H1 (cell line): Measurements from ENCODE around the gene MLKL. TPM values are rescaled to one million over a fixed set of nuclear protein-coding genes. Genes with fewer than 3 reads are reported as not detected.

Experiments used
- CTCF ChIA-PET: fragments of 300-600 bp; sonication (Branson Sonifier 250); formaldehyde crosslinking; loops from one replicate; lab custom pipeline; 2021; ENCODE audit not compliant: partially characterized antibody; lab: Charles Lee
- POLR2A ChIA-PET: fragments of 300-600 bp; sonication (Branson Sonifier 250); formaldehyde crosslinking; loops from one replicate; lab custom pipeline; 2021; ENCODE audit warnings: inconsistent platforms; ENCODE audit not compliant: partially characterized antibody; lab: Charles Lee
- DNase-seq, 2 experiments: peaks; one replicate each; pipeline versions ENCODE4 v3.0.0 to v3.0.0-alpha.2; 2010 to 2022; ENCODE audit warnings: low spot score in 2 of 2, low read depth in 1 of 2, mixed read lengths in 1 of 2
- FAIRE-seq: peaks from 2 replicates; lab custom pipeline; 2011; peaks lifted over from hg19 to GRCh38; lab: Jason Lieb, UNC
- H2AFZ ChIP-seq: 2 replicates; pipeline ENCODE4 v1.8.1; 2012; ENCODE audit warnings: low read length, inconsistent platforms
- H2AK5ac ChIP-seq: 2 replicates; pipeline ENCODE4 v1.6.1; 2013; ENCODE audit warnings: low read depth, low read length
- H2BK120ac ChIP-seq: replicated peaks from 2 replicates; pipeline ENCODE3; 2013; ENCODE audit warnings: low read depth, low read length, inconsistent platforms
- H2BK12ac ChIP-seq: 2 replicates; pipeline ENCODE4 v1.6.1; 2013; ENCODE audit warnings: low read depth, low read length
- H2BK15ac ChIP-seq: 2 replicates; pipeline ENCODE4 v1.6.1; 2013; ENCODE audit warnings: low read length
- H2BK20ac ChIP-seq: 2 replicates; pipeline ENCODE4 v1.6.1; 2013; ENCODE audit warnings: low read length
- H2BK5ac ChIP-seq: 2 replicates; pipeline ENCODE4 v1.6.1; 2013; ENCODE audit warnings: low read depth, low read length
- H3K14ac ChIP-seq: 2 replicates; pipeline ENCODE4 v1.6.1; 2013; ENCODE audit warnings: inconsistent platforms; ENCODE audit not compliant: insufficient read length
- H3K18ac ChIP-seq: 2 replicates; pipeline ENCODE4 v1.6.1; 2013; ENCODE audit warnings: low read length; ENCODE audit errors: extremely low read depth
- H3K23ac ChIP-seq: 2 replicates; pipeline ENCODE4 v1.6.1; 2013; ENCODE audit warnings: inconsistent platforms; ENCODE audit not compliant: insufficient read length
- H3K23me2 ChIP-seq: 2 replicates; pipeline ENCODE4 v1.6.1; 2013; ENCODE audit warnings: low read depth, low read length
- H3K27ac ChIP-seq: 2 replicates; pipeline ENCODE4 v1.6.1; 2011; ENCODE audit warnings: low read depth, low read length, inconsistent platforms
- H3K27me3 ChIP-seq, 4 experiments: replicated peaks in 1 of 4; 1 replicate in 1 of 4; 2 replicates in 3 of 4; pipeline versions ENCODE4 v1.6.1 to v1.8.1; 2011 to 2013; ENCODE audit warnings: low read length in 3 of 4, mild to moderate bottlenecking in 3 of 4, inconsistent platforms in 2 of 4, mixed read lengths in 2 of 4, moderate library complexity in 1 of 4; ENCODE audit not compliant: control insufficient read depth in 3 of 4, insufficient read depth in 3 of 4; ENCODE audit errors: extremely low read depth in 1 of 4
- H3K36me3 ChIP-seq, 4 experiments: 2 replicates each; pipeline versions ENCODE4 v1.6.1 to v1.8.1; 2011 to 2013; ENCODE audit warnings: mild to moderate bottlenecking in 4 of 4, low read length in 3 of 4, moderate library complexity in 2 of 4, control low read depth in 1 of 4, inconsistent platforms in 1 of 4; ENCODE audit not compliant: insufficient read depth in 4 of 4, control insufficient read depth in 2 of 4
- H3K4ac ChIP-seq: replicated peaks from 2 replicates; pipeline ENCODE3; 2013; ENCODE audit warnings: low read length, low read depth, mixed read lengths, inconsistent platforms; ENCODE audit not compliant: insufficient read length
- H3K4me1 ChIP-seq, 4 experiments: replicated peaks in 1 of 4; 1 replicate in 1 of 4; 2 replicates in 3 of 4; pipeline versions ENCODE4 v1.6.1 to v1.8.1; 2011 to 2013; ENCODE audit warnings: low read length in 3 of 4, inconsistent platforms in 2 of 4, mixed read lengths in 1 of 4; ENCODE audit not compliant: insufficient read depth in 4 of 4, control insufficient read depth in 3 of 4
- H3K4me2 ChIP-seq, 2 experiments: 2 replicates each; pipeline versions ENCODE4 v1.6.1 to v1.8.1; 2011 to 2013; ENCODE audit warnings: low read depth in 2 of 2, low read length in 2 of 2, control low read depth in 1 of 2, inconsistent platforms in 1 of 2, mild to moderate bottlenecking in 1 of 2; ENCODE audit not compliant: insufficient read depth in 1 of 2
- H3K4me3 ChIP-seq, 4 experiments: fragments of 200-600, 300-600 bp in 1 of 4; sonication (generic), shearing (Covaris generic), sonication (Bioruptor Twin) in 1 of 4; 2 replicates each; pipeline versions ENCODE4 v1.5.1 to v1.8.1; 2011 to 2016; ENCODE audit warnings: low read length in 4 of 4, low read depth in 3 of 4, control low read depth in 2 of 4, inconsistent platforms in 2 of 4, mild to moderate bottlenecking in 2 of 4, mixed read lengths in 1 of 4, moderate library complexity in 1 of 4; ENCODE audit not compliant: insufficient read depth in 2 of 4; ENCODE audit errors: extremely low read depth in 1 of 4
- H3K56ac ChIP-seq: replicated peaks from 2 replicates; pipeline ENCODE3; 2013; ENCODE audit warnings: low read depth, mild to moderate bottlenecking, mixed read lengths, low read length, inconsistent platforms; ENCODE audit not compliant: insufficient read length
- H3K79me1 ChIP-seq: 2 replicates; pipeline ENCODE4 v1.6.1; 2013; ENCODE audit warnings: low read depth, low read length, control low read depth
- H3K79me2 ChIP-seq, 2 experiments: 2 replicates each; pipeline versions ENCODE4 v1.6.1 to v1.8.1; 2012 to 2013; ENCODE audit warnings: low read length in 2 of 2, mild to moderate bottlenecking in 2 of 2, inconsistent platforms in 1 of 2; ENCODE audit not compliant: insufficient read depth in 2 of 2, control insufficient read depth in 1 of 2
- H3K9ac ChIP-seq, 4 experiments: replicated peaks in 1 of 4; 1 replicate in 1 of 4; 2 replicates in 3 of 4; pipeline versions ENCODE4 v1.6.1 to v1.8.1; 2011 to 2013; ENCODE audit warnings: low read depth in 3 of 4, low read length in 3 of 4, control low read depth in 2 of 4, mild to moderate bottlenecking in 2 of 4, moderate library complexity in 2 of 4, inconsistent platforms in 1 of 4; ENCODE audit errors: extremely low read depth in 1 of 4
- H3K9me3 ChIP-seq, 2 experiments: 2 replicates each; pipeline versions ENCODE4 v1.6.1 to v1.8.1; 2012 to 2013; ENCODE audit warnings: mild to moderate bottlenecking in 2 of 2, moderate library complexity in 2 of 2, control low read depth in 1 of 2, inconsistent platforms in 1 of 2, low read depth in 1 of 2, low read length in 1 of 2, mixed read lengths in 1 of 2; ENCODE audit not compliant: insufficient read depth in 2 of 2
- H4K20me1 ChIP-seq, 2 experiments: replicated peaks in 1 of 2; 2 replicates each; pipeline versions ENCODE3 to v1.8.1; 2011 to 2013; ENCODE audit warnings: inconsistent platforms in 2 of 2, low read length in 2 of 2, mild to moderate bottlenecking in 1 of 2; ENCODE audit not compliant: insufficient read depth in 2 of 2, control insufficient read depth in 1 of 2
- H4K5ac ChIP-seq: 2 replicates; pipeline ENCODE4 v1.6.1; 2013; ENCODE audit warnings: low read length, low read depth, mixed read lengths, inconsistent platforms; ENCODE audit not compliant: insufficient read length
- H4K8ac ChIP-seq: 2 replicates; pipeline ENCODE4 v1.8.0; 2013; ENCODE audit warnings: mild to moderate bottlenecking, moderate library complexity, low read length, inconsistent platforms; ENCODE audit not compliant: insufficient read depth; ENCODE audit errors: extremely low read depth
- H4K91ac ChIP-seq: replicated peaks from 2 replicates; pipeline ENCODE3; 2013; ENCODE audit warnings: low read length, mixed read lengths, inconsistent platforms; ENCODE audit not compliant: insufficient read length
- HDAC2 ChIP-seq, 2 experiments: fragments of 300-600 bp in 1 of 2; sonication (generic) in 1 of 2; IDR thresholded peaks; 2 replicates each; pipeline ENCODE4 v1.6.1; 2011 to 2012; ENCODE audit warnings: low read depth in 2 of 2, low read length in 2 of 2, mild to moderate bottlenecking in 2 of 2, moderate library complexity in 2 of 2, borderline replicate concordance in 1 of 2, inconsistent platforms in 1 of 2
- POLR2A ChIP-seq, 2 experiments: IDR thresholded peaks; 1 replicate in 1 of 2; 2 replicates in 1 of 2; pipeline ENCODE4 v1.6.1; 2011; ENCODE audit warnings: low read depth in 2 of 2, low read length in 2 of 2, mild to moderate bottlenecking in 2 of 2; ENCODE audit errors: control extremely low read depth in 1 of 2
- SP4 ChIP-seq: IDR thresholded peaks from 2 replicates; pipeline ENCODE4 v1.6.1; 2012; ENCODE audit warnings: low read length, inconsistent platforms
- YY1 ChIP-seq: IDR thresholded peaks from 2 replicates; pipeline ENCODE4 v1.6.1; 2011; ENCODE audit warnings: low read depth, mild to moderate bottlenecking, low read length
- WGBS, 2 experiments: shearing (Covaris generic) in 1 of 2; methylation state at CpG; one replicate each; pipeline versions ENCODE4 v1.1.6 to v1.1.7; 2013 to 2015; ENCODE audit warnings: low lambda C conversion rate in 2 of 2, mixed read lengths in 2 of 2, inconsistent platforms in 1 of 2, low coverage in 1 of 2, missing lambda C conversion rate in 1 of 2; ENCODE audit not compliant: insufficient replicate concordance in 2 of 2, insufficient coverage in 1 of 2, insufficient read length in 1 of 2; ENCODE audit errors: extremely low coverage in 1 of 2, missing lambda C conversion rate in 1 of 2; 5-methylcytosine and 5-hydroxymethylcytosine counted together
- polyA plus RNA-seq, 7 experiments: library from polyadenylated mRNA; depleted of rRNA in 3 of 7; stranded (reverse) in 5 of 7; unstranded in 2 of 7; fragments of >200 nt in 5 of 7; fragments of 200-250 nt in 2 of 7; gene quantifications; 1 replicate in 5 of 7; 2 replicates in 1 of 7; 4 replicates in 1 of 7; pipeline versions ENCODE4 v1.2.1 to v1.2.3, GENCODE V29; 2011 to 2013; ENCODE audit warnings: missing spikeins in 2 of 7, mixed read lengths in 2 of 7
- total RNA-seq: library from RNA; stranded (reverse); fragmentation: NEBNext Ultra II Directional; extraction: Animal tissue kit (Norgen Biotek cat#: 25700); gene quantifications from 2 replicates; pipeline ENCODE4 v1.2.1, GENCODE V29; 2021

The MLKL gene
- total and polyA plus RNA-seq, 2 of the 8 experiments (the other 6 are each of a cell fraction or from before 2014, with no cell fraction given), result 1.6 to 2.1 TPM

DNA sequence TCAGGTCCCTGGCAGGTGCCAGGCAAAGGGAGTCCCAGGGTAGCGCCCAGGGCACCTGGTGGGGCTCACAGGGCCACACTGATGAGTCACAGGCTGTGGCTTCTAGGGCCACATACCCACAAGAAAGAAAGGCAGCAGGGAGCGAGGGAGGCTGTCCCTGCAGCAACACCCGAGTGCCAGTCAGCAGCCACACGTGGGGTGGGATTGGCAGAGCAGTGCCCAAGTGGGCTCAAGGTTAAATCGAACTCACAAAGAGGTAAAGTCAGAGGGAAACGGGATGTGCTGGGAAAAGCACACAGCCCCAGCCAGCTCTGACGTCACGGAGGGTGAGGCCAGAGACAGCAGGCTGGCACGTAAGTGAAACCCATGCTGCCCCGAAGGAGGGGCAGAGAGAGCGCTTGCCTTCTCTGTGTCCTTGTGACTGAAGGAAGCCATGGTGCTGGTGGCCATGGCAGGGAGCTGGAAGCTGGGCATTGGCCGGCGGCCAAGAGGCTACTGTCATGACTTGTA, 40.2 kb upstream of the MLKL start:
- Histone ChIP-seq H3K4me3 (no peak overlapping the region), H3K23ac (no peak overlapping the region), H3K14ac (no peak overlapping the region), H2BK5ac (no peak overlapping the region; the same call in 1 of the 2 replicates), H4K91ac (peak overlapping the region; percentile 80), H2BK12ac (peak overlapping the region; percentile 44; the same call in 1 of the 2 replicates), H3K56ac (no peak overlapping the region), H3K27me3 (no peaks in the 10 kb centered on the region), H4K20me1 (no peaks in the 10 kb centered on the region), H3K36me3 (no peaks in the 10 kb centered on the region), H3K27ac (no peak overlapping the region), H4K5ac (no peak overlapping the region), H3K23me2 (peaks cover 2% of the 10 kb centered on the region; the same call in 1 of the 2 replicates), H2AFZ (no peak overlapping the region), H3K4me1 (peaks cover 0 to 12% (median 8%) of the 10 kb centered on the region in 4 experiments; a peak in 6 of 7 replicates), H2BK15ac (peak overlapping the region; percentile 75; the same call in 1 of the 2 replicates), H3K9ac (no peak overlapping the region), H2BK20ac (no peak overlapping the region), H4K8ac (no peak overlapping the region), H3K18ac (no peak overlapping the region), H2AK5ac (no peak overlapping the region), H3K79me2 (no peaks in the 10 kb centered on the region), H3K9me3 (no peaks in the 10 kb centered on the region), H3K4ac (no peak overlapping the region), H2BK120ac (peak overlapping the region; percentile 13), H3K79me1 (no peaks in the 10 kb centered on the region), H3K4me2 (no peak overlapping the region)
- FAIRE-seq (no peak), DNase-seq (no peak)
- ChIA-PET CTCF (interaction anchor here (1.0 to 32.9 kb wide), 5 partner anchors 8 to 25 kb away, joined by 3 to 576 read pairs (median 4); no protein-coding TSS in a partner anchor), POLR2A (no interaction called here)
- 87% methylated on average over 13 of the region's 13 CpGs; no CpG with 5 or more reads in 1 of the 2 experiments for WGBS, 2 experiments
- no peak for TF ChIP-seq HDAC2 (IDR thresholded peaks at IDR 0.05; ENCODE audit: borderline replicate concordance in 1 of 2, low read depth in 2 of 2, low read length in 2 of 2)
- no peak for TF ChIP-seq YY1
- no peak for TF ChIP-seq SP4
- no peak for TF ChIP-seq POLR2A (IDR thresholded peaks at IDR 0.05; ENCODE audit: control extremely low read depth in 1 of 2, low read depth in 2 of 2, low read length in 2 of 2)
